OCI-LY7 (cell line): Measurements from ENCODE around the gene FLRT2.

Experiments used
- CTCF ChIP-seq: fragments of 200-600 bp; sonication (generic); conservative IDR thresholded peaks from 2 replicates; pipeline ENCODE4 v1.5.1; 2014; ENCODE audit warnings: mild to moderate bottlenecking, antibody characterized with exemption, low read length, moderate library complexity, mixed read lengths
- EZH2phosphoT487 ChIP-seq: fragments of 200-600 bp; sonication (generic); IDR thresholded peaks from 2 replicates; pipeline ENCODE4 v1.6.1; 2018; ENCODE audit warnings: low read depth, borderline replicate concordance, mild to moderate bottlenecking, mixed run types, antibody characterized with exemption, low read length, moderate library complexity, mixed read lengths

- TF ChIP-seq CTCF, result no peak
- TF ChIP-seq EZH2phosphoT487, result no peak
These were observed 1.2 kb downstream of the FLRT2 start for GRCh38 chr14:85531141-85531586.
